ENCODE measurements around the gene TAP2.

The TAP2 gene

GRCh38 chr6:32853541-32854375 lies 15.2 kb upstream of the TAP2 start, which contains the start of the genes PSMB9 and TAP1 (continued):
- TF ChIP-seq TSHZ2 (CRISPR knock-in tag; IDR thresholded peaks at IDR 0.05) (no peak), GLIS3 (CRISPR knock-in tag; IDR thresholded peaks at IDR 0.05) (no peak)

DNA sequence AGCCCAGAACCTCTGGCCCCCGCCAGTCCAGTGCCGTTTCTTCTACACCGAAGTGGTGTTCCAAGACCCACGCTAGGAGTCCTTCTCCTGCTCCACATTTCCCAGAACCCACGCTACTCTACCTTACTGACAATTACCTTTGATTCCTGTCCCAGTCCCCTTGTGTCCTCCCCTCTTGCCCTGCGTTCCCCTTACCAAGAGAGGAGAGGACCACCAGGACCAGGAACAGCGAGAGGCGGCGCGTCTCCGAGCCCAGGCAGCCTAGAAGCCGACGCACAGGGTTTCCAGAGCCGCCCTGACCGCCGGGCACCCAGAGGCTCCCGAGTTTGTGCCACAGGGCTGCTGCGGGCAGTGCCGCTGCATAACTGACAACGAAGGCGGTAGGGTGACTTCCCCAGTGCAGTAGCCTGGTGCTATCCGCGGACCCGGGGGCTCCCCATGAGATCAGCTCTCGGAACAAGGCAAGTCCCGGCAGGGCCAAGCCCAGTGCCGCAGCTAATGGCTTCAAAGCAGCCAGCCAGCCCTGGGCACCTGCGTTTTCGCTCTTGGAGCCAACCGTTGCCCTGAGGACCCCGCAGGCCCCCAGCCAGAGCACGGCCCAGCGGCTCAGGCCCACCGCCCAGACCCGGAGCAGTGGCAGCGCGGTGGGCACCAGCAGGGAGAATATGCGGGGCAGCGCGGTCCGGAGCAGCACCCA lies 14.5 kb upstream of the TAP2 start:
- ATAC-seq, result peak; percentile 53
- no peak for TF ChIP-seq GLIS3 (CRISPR knock-in tag; IDR thresholded peaks at IDR 0.05)
- TF ChIP-seq PATZ1 (CRISPR knock-in tag; IDR thresholded peaks at IDR 0.05; ENCODE audit: borderline replicate concordance), result no peak
- TF ChIP-seq ARNTL (CRISPR knock-in tag; IDR thresholded peaks at IDR 0.05; ENCODE audit: borderline replicate concordance, low read depth), result no peak
- TF ChIP-seq TSHZ2 (CRISPR knock-in tag; IDR thresholded peaks at IDR 0.05), result no peak
- no peak for TF ChIP-seq BACH2 (CRISPR knock-in tag; IDR thresholded peaks at IDR 0.05; ENCODE audit: borderline replicate concordance)
- TF ChIP-seq ZFP3 (CRISPR knock-in tag; IDR thresholded peaks at IDR 0.05), result no peak
- TF ChIP-seq PPARA (CRISPR knock-in tag; IDR thresholded peaks at IDR 0.05; ENCODE audit: borderline replicate concordance), result no peak
- TF ChIP-seq ZC3H10 (CRISPR knock-in tag; IDR thresholded peaks at IDR 0.05), result no peak
- no peak for TF ChIP-seq RARB (CRISPR knock-in tag; IDR thresholded peaks at IDR 0.05)
- TF ChIP-seq CSRNP3 (CRISPR knock-in tag; IDR thresholded peaks at IDR 0.05), result no peak
- TF ChIP-seq, protein P1, sequence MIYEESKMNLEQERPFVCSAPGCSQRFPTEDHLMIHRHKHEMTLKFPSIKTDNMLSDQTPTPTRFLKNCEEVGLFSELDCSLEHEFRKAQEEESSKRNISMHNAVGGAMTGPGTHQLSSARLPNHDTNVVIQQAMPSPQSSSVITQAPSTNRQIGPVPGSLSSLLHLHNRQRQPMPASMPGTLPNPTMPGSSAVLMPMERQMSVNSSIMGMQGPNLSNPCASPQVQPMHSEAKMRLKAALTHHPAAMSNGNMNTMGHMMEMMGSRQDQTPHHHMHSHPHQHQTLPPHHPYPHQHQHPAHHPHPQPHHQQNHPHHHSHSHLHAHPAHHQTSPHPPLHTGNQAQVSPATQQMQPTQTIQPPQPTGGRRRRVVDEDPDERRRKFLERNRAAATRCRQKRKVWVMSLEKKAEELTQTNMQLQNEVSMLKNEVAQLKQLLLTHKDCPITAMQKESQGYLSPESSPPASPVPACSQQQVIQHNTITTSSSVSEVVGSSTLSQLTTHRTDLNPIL (CRISPR knock-in tag; IDR thresholded peaks at IDR 0.05; ENCODE audit: low read depth), result no peak
- TF ChIP-seq ZNF8 (CRISPR knock-in tag; IDR thresholded peaks at IDR 0.05), result no peak
- TF ChIP-seq, protein P2, sequence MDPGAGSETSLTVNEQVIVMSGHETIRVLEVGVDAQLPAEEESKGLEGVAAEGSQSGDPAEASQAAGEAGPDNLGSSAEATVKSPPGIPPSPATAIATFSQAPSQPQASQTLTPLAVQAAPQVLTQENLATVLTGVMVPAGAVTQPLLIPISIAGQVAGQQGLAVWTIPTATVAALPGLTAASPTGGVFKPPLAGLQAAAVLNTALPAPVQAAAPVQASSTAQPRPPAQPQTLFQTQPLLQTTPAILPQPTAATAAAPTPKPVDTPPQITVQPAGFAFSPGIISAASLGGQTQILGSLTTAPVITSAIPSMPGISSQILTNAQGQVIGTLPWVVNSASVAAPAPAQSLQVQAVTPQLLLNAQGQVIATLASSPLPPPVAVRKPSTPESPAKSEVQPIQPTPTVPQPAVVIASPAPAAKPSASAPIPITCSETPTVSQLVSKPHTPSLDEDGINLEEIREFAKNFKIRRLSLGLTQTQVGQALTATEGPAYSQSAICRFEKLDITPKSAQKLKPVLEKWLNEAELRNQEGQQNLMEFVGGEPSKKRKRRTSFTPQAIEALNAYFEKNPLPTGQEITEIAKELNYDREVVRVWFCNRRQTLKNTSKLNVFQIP (CRISPR knock-in tag; IDR thresholded peaks at IDR 0.05; ENCODE audit: borderline replicate concordance, low read depth), result no peak
- TF ChIP-seq TCF4 (CRISPR knock-in tag; IDR thresholded peaks at IDR 0.05; ENCODE audit: borderline replicate concordance), result no peak
- no peak for TF ChIP-seq ZFP30 (CRISPR knock-in tag; IDR thresholded peaks at IDR 0.05)
- TF ChIP-seq OSR1 (CRISPR knock-in tag; IDR thresholded peaks at IDR 0.05), result no peak
- TF ChIP-seq TOX (CRISPR knock-in tag; IDR thresholded peaks at IDR 0.05; ENCODE audit: borderline replicate concordance), result no peak
